Ishikawa (cell line): Measurements from ENCODE around the gene GLYATL2.

ENCODE experiments used
- CREB1 ChIP-seq: IDR thresholded peaks from 2 replicates; pipeline ENCODE4 v1.6.1; 2012; ENCODE audit warnings: low read depth
- NFIC ChIP-seq: IDR thresholded peaks from 2 replicates; pipeline ENCODE4 v1.6.1; 2012
- TAF1 ChIP-seq: IDR thresholded peaks from 2 replicates; pipeline ENCODE4 v1.6.1; 2012; ENCODE audit warnings: low read depth, mild to moderate bottlenecking
- YY1 ChIP-seq: IDR thresholded peaks from 2 replicates; pipeline ENCODE4 v1.6.1; 2012; ENCODE audit warnings: low read depth
- TF ChIP-seq, protein P1 (sequence below): IDR thresholded peaks from 2 replicates; pipeline ENCODE4 v1.6.1; 2012; ENCODE audit warnings: low read depth, mild to moderate bottlenecking

- no peak for TF ChIP-seq YY1
- TF ChIP-seq CREB1, result no peak
- TF ChIP-seq TAF1, result no peak
- TF ChIP-seq, protein P1, sequence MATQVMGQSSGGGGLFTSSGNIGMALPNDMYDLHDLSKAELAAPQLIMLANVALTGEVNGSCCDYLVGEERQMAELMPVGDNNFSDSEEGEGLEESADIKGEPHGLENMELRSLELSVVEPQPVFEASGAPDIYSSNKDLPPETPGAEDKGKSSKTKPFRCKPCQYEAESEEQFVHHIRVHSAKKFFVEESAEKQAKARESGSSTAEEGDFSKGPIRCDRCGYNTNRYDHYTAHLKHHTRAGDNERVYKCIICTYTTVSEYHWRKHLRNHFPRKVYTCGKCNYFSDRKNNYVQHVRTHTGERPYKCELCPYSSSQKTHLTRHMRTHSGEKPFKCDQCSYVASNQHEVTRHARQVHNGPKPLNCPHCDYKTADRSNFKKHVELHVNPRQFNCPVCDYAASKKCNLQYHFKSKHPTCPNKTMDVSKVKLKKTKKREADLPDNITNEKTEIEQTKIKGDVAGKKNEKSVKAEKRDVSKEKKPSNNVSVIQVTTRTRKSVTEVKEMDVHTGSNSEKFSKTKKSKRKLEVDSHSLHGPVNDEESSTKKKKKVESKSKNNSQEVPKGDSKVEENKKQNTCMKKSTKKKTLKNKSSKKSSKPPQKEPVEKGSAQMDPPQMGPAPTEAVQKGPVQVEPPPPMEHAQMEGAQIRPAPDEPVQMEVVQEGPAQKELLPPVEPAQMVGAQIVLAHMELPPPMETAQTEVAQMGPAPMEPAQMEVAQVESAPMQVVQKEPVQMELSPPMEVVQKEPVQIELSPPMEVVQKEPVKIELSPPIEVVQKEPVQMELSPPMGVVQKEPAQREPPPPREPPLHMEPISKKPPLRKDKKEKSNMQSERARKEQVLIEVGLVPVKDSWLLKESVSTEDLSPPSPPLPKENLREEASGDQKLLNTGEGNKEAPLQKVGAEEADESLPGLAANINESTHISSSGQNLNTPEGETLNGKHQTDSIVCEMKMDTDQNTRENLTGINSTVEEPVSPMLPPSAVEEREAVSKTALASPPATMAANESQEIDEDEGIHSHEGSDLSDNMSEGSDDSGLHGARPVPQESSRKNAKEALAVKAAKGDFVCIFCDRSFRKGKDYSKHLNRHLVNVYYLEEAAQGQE, result no peak
- TF ChIP-seq NFIC, result no peak
These were observed 39.4 kb downstream of the GLYATL2 start for GRCh38 chr11:58805065-58805464.
